AG09309 (cell line): ENCODE measurements around the gene TBL1XR1.

Experiments
- DNase-seq: peaks from one replicate; pipeline ENCODE4 v3.0.0-alpha.2; 2010; ENCODE audit warnings: low read depth
- H3K4me3 ChIP-seq: 2 replicates; pipeline ENCODE4 v1.5.1; 2011; ENCODE audit warnings: mild to moderate bottlenecking, low read depth, low read length, moderate library complexity; ENCODE audit not compliant: control insufficient read depth
- TF ChIP-seq, protein P1 (sequence below): IDR thresholded peaks from 2 replicates; pipeline ENCODE4 v1.5.1; 2011; ENCODE audit warnings: mild to moderate bottlenecking, low read depth, low read length, inconsistent platforms; ENCODE audit not compliant: insufficient read depth, control insufficient read depth; ENCODE audit errors: missing control alignments

TBL1XR1 gene

DNA sequence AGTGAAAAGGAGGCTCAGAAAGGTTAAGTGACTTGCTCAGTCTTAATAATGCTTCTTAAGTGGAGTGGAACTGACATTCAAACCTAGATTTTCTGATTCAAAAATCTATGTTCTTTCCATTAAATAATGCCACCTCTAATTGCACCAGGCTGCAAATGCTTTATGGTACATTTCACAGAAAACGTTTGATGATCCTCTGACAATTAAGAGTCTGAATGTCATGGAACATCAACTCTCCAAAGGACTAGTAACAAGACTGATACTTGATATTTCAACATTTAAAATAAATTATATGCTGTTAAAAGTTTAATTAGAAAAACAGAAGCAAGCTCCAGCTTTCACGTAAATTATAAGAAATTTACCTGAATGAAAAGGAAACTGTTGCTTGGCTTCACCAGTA, 151.5 kb downstream of the TBL1XR1 start:
- TF ChIP-seq, protein P1, sequence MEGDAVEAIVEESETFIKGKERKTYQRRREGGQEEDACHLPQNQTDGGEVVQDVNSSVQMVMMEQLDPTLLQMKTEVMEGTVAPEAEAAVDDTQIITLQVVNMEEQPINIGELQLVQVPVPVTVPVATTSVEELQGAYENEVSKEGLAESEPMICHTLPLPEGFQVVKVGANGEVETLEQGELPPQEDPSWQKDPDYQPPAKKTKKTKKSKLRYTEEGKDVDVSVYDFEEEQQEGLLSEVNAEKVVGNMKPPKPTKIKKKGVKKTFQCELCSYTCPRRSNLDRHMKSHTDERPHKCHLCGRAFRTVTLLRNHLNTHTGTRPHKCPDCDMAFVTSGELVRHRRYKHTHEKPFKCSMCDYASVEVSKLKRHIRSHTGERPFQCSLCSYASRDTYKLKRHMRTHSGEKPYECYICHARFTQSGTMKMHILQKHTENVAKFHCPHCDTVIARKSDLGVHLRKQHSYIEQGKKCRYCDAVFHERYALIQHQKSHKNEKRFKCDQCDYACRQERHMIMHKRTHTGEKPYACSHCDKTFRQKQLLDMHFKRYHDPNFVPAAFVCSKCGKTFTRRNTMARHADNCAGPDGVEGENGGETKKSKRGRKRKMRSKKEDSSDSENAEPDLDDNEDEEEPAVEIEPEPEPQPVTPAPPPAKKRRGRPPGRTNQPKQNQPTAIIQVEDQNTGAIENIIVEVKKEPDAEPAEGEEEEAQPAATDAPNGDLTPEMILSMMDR: no peak
- H3K4me3 ChIP-seq: no peak overlapping the region
- DNase-seq: no peak

DNA sequence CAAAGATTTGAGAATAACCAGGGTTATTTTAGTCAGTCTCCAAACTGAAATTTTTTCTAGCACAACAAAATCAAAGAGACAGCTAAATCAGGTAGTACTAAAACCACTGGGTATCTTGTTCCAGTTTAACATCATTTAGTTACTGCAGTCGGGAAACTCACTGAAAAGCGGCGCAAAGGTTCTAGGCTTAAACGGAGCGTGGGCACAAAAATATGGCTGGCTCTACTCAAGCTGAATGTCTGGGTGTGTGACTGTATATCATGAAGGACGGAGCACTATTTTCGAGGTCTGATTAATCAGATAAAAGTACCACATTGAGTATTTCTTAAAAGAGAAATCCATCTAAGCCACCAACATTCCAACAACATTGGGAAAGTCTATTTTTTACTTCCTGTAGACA, 152.1 kb downstream of the TBL1XR1 start:
- DNase-seq: no peak
- no peak overlapping the region for H3K4me3 ChIP-seq
- TF ChIP-seq, protein P1: no peak

DNA sequence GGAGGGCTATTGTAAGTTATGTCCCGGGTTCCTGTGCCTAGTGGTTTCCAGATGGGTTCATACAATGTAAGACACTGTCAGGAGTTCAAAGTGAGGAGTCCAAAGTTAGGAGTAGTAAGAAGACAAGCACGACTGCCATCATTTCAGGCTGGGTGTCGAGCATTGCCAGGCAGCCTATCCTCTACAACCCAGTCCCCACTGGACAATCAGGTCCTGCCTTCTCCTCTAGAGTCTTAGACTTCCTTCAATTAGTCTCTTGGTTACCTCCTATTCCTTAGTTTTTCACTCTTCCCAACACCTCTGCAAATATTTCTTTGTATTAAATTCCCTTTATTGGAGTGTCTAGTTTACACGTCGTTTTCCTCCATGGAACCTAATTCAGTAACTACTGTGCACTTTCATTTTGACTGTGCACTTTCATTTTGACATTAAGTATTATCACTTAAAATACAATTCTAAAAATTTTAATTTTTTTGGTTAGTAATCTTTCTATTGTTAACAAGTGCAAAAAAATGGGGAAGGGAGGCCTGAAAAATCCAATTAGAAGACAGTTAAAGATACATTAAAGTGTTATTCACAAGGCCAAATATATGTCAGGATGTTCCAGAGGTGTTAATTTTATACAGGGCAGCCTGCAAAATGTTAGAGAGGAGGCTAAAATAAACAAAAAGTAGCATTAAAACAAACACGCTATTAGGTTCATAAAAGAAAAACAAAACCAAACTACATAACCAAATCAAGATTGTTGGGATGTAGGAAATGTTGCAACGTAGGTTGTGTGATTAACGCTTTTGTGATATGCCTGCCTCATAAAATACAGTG, 155.3 kb downstream of the TBL1XR1 start:
- no peak for DNase-seq
- TF ChIP-seq, protein P1: no peak
- H3K4me3 ChIP-seq: no peak overlapping the region

DNA sequence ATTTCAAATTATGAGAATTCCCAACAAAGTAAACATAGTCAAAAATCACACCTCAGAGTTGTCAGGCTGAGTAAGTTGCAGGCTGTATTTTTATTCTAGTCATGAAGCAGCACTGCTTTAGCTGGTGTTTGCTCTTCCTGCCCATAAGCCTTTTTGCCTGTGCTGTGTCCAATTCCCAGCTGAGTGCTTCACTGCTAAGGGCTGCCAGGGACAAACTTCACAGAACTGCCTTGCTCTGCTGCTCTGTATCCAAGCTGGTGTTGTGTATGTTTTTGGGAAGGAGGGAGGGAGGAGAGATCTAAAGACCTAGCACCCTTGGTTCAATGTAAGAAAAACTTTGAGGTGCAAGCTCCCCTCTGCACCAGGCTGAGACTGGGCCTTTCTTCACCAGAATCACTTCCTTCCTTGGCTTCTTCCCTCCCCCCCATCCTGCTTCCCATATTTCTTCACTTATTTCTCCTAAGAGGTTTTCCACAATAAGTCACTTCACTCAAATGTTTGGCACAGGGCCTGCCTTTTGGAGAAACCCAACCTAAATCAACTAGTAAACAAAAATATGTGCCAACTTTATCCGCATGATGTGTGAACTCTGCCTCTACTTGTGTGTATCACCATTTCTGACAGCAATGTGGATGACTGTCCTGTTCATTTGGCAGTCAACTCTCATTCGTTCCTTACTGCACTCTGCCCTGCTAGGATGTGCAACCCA, 156.1 kb downstream of the TBL1XR1 start:
- TF ChIP-seq, protein P1: no peak
- DNase-seq: no peak
- no peak overlapping the region for H3K4me3 ChIP-seq

DNA sequence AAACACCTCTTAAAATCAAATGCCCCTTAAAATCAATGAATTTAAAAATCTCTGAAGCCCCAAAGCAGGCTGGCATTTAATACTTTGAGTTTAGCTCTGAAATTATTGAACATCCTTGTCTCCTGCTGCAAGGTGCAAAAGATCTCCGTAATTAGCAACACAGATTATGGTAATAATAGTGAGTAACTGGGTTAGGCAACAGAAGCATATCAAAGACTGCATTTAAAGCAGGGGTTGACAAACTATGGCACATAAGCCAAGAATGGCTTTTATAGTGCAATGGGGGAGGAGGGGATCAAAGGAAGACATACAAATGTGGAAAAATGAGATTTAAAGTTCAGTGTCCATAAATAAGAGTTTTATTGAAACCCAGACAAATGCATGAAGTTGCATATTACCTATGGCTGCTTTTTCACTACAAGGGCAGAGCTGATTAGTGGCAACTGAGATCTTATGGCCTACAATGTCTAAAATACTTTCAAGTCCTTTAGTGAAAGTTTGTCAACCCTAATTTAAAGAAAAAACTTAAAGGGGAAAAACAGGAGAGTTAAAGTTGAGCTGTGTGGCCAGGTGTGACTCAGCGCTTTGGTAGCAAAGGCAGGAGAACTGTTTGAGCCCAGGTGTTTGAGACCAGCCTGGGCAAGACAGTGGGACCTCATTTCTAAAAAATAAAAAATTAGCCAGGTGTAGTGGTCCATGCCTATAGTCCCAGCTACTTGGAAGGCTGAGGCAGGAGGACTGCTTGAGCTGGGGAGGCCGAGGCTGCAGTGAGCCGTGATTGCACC, 157.6 kb downstream of the TBL1XR1 start:
- DNase-seq: no peak
- TF ChIP-seq, protein P1: no peak
- no peak overlapping the region for H3K4me3 ChIP-seq

DNA sequence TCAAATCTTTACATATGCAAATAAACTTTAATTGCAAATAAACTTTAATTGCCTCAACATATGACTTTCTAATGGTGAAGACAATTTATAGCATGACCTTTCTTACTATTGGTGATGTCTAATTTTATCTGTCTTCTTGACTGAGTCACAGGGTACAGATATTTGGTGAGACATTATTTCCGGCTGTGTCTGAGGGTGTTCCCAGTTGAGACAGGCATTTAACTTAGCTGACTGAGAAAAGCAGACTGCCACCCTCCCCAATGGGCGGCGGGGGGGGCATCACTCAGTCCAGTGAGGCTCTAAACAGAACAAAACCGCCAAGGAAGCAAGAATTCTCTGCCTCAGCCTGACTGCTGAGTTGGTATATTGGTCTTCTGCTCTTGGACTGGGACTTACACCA, 160.0 kb downstream of the TBL1XR1 start:
- DNase-seq: no peak
- TF ChIP-seq, protein P1: no peak
- H3K4me3 ChIP-seq: no peak overlapping the region
